ENCODE data around the gene MRPL16. TPM values are rescaled to one million over a fixed set of nuclear protein-coding genes. Genes with fewer than 3 reads are reported as not detected.

The MRPL16 gene
- total and polyA plus RNA-seq, 2 of the 13 experiments (the other 11 are each of a cell fraction or from before 2014, with no cell fraction given) = 45.3 to 62.6 TPM

DNA sequence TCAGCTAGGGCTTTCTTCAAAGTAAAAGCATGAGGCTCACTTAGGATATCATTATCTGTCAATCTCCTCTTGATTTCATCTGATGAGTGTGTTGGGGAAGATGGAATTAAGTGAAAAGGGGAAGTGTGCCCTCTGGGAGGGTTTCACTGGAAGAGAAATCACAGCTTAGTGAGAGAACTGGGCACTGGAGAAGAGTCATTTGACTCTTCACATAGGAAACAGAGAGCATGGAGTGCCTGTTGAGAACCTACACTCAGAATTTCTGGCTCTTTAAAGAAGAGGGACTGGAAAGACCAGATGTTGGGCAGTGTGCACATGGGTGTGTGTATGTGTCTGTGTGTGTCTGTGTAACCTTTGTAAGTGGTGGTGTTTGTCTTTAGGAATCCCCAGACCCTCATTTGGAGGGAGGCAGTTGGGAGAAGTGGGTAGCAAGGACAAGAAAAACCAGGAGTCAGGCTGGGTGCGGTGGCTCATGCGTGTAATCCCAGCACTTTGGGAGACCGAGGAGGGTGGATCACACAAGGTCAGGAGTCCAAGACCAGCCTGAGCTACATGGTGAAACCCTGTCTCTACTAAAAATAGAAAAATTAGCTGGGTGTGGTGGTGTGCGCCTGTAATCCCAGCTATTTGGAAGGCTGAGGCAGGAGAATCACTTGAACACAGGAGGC, 45.4 kb downstream of the MRPL16 start (continued):
- TF ChIP-seq ZNF280D (CRISPR knock-in tag; IDR thresholded peaks at IDR 0.05) (no peak), TEAD2 (CRISPR knock-in tag; IDR thresholded peaks at IDR 0.05) (no peak), PLSCR1 (CRISPR knock-in tag; IDR thresholded peaks at IDR 0.05; ENCODE audit: borderline replicate concordance) (no peak), ZSCAN21 (CRISPR knock-in tag; IDR thresholded peaks at IDR 0.05; ENCODE audit: borderline replicate concordance) (no peak), ZNF496 (CRISPR knock-in tag; IDR thresholded peaks at IDR 0.05; ENCODE audit: insufficient replicate concordance) (no peak), SOX13 (IDR thresholded peaks at IDR 0.05) (no peak), SOX13 (CRISPR knock-in tag; conservative IDR thresholded peaks at IDR 0.05 in 1 of 2, IDR thresholded peaks at IDR 0.05 in 1 of 2) (no peak), SAP130 (CRISPR knock-in tag; IDR thresholded peaks at IDR 0.05; ENCODE audit: low read depth) (no peak)
- TF ChIP-seq, protein P1, sequence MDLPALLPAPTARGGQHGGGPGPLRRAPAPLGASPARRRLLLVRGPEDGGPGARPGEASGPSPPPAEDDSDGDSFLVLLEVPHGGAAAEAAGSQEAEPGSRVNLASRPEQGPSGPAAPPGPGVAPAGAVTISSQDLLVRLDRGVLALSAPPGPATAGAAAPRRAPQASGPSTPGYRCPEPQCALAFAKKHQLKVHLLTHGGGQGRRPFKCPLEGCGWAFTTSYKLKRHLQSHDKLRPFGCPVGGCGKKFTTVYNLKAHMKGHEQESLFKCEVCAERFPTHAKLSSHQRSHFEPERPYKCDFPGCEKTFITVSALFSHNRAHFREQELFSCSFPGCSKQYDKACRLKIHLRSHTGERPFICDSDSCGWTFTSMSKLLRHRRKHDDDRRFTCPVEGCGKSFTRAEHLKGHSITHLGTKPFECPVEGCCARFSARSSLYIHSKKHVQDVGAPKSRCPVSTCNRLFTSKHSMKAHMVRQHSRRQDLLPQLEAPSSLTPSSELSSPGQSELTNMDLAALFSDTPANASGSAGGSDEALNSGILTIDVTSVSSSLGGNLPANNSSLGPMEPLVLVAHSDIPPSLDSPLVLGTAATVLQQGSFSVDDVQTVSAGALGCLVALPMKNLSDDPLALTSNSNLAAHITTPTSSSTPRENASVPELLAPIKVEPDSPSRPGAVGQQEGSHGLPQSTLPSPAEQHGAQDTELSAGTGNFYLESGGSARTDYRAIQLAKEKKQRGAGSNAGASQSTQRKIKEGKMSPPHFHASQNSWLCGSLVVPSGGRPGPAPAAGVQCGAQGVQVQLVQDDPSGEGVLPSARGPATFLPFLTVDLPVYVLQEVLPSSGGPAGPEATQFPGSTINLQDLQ (CRISPR knock-in tag; IDR thresholded peaks at IDR 0.05) = no peak
